ENCODE data around the gene GRK5.
"Not testable (repeated sequence)": the region's sequence is repeated elsewhere in the genome, so short reads cannot be mapped to it uniquely, and the experiment has no call there.

DNA sequence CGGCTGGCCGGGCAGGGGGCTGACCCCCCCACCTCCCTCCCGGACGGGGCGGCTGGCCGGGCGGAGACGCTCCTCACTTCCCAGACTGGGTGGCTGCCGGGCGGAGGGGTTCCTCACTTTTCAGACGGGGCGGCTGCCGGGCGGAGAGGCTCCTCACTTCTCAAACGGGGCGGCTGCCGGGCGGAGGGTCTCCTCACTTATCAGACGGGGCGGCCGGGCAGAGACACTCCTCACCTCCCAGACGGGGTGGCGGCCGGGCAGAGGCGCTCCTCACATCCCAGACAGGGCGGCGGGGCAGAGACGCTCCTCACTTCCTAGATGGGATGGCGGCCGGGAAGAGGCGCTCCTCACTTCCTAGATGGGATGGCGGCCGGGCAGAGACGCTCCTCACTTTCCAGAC is 53.6 kb downstream of the GRK5 start:
- not testable (repeated sequence) for TF ChIP-seq CTCF (IDR thresholded peaks at IDR 0.05; ENCODE audit: low read depth, low read length); EZH2phosphoT487 (IDR thresholded peaks at IDR 0.05; ENCODE audit: low read depth)

Data from OCI-LY3 (cell line).